HG02610 (cell line): ENCODE results near the gene GDF9.

Source experiments
- ATAC-seq: cut with Tn5 transposase; IDR thresholded peaks from one replicate; pipeline ENCODE4 v1.9.1; 2021; ENCODE audit warnings: mild to moderate bottlenecking, moderate library complexity; ENCODE audit not compliant: unreplicated experiment

GDF9 gene

DNA sequence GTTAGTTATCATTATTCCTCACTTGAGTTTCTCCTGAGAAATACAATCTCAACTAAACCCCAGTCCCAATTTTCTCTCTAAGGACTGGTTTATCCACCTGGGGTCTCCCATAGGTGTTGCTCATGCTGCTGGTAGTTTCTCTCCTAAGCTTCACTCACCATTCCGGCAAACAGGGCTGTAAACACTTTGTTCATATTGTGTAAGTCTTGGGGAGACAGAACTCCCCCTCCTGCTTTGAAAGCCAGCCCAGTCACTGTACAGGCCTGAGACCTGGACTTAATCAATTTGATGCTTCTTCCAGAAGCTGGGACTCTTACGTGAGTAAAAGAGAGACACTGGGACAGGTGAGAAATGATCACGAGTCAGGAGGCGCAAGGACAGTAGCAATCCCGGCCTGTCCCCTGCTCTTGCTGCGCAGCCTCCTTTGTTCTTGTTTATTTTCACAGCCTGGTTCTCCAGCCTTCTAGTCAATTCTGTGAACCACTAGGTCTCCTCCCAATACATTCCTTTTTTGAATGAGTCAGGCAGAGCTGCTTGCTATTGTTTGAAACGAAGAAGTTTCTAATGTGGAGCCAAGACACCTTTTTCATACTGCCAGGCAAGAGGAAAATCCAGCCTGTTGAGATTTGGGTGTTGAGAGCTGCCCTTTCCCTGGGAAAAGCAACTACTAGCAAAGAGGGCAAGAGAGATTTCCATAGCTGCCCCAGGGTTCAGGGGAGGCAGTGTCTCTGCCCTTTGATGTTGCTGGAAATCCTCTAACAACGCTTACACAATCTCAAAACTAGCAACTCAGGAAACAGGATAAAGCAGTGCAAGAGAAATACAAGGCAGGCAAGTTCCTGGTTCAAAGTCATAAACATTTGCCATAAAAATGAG lies 26.6 kb downstream of the GDF9 start:
- no peak for ATAC-seq

DNA sequence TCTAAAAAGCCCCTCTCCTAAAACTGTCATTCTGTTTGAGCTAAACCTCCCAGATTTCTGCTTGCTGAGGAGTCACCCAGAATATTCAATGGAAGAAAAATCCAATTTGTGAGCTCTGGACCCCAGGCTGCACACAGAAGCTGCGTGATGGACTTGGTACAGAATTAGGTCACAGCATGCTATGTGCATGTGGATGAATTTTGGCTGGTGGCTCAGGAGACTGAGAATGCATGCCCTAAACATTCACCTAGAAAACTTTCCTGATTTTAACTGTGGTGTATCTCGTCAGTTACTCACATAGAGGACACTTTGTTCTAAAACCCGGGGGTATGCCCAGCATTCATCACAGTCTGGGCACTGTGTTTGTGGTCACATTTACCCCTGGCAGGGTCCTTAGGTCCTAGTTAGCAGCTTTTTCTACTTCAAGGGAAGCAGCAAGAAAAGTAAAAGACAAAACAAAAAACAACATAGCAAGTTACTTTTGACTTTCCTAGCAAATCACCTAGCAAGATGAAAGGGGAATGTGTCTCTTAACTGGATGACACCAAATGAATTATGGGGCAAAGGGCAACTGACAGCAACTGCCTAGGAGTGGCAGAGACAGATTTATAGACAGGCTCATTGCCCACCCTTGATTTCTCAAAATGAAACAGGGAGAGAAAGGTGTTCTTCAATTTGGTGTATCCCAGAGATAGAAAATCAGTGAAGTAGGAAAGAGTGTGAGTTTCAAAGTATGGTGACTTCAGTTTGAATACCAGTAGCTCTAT lies 27.6 kb downstream of the GDF9 start:
- ATAC-seq: no peak

DNA sequence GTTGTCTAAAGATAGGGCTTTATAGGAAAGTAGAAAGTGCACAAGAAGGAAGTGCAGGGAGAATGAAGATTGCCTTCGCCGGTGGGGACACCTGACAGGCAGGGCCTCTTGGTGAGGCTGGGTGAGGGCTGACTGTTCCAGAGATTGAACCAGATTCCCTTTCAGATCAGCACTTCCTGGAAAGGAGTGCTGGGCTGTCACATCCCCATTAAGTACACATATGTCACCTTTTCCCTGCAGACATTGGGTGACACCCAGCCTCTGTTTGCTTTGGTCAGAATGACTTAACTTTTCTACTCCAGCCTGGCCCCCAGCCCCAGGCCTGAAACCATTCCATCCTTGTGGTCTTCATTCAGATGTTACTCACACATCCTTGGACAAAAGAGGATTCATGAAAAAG lies 28.4 kb downstream of the GDF9 start:
- no peak for ATAC-seq

GRCh38 chr5:132836852-132837251 lies 29.4 kb downstream of the GDF9 start:
- no peak for ATAC-seq

DNA sequence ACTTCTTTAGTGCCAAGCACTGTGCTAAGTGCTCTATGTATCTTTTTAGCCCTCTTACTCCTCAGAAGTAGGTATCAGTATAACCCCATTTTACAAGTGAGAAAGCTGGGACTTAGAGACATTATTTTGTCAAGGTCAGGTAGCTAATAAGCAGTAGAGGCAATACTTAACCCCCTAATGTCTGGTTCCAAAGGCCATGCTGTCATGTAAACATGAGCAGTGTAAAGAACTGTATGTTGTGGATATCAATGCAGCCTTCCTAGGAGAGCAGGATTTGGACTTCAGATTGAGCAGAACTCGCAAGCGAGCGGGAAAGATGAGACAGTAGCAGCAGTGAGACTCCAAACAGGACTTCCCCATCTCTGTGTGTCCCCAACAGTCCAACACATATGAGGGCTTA lies 32.2 kb downstream of the GDF9 start:
- no peak for ATAC-seq

DNA sequence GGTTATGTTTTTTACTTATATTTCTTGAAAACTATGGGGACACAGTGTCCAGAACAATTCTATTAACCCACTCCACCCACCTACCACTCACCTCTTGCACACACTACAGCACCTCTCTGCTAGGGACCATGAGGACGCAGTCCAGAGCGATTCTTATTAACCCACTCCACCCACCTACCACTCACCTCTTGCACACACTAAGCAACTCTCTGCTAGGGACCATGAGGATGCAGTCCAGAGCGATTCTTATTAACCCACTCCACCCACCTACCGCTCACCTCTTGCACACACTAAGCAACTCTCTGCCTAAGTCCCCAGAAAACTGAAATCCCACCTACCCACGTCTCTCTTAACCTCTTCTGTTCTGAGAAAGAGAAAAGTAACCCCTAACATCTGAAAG lies 33.7 kb downstream of the GDF9 start:
- ATAC-seq: no peak

GRCh38 chr5:132831095-132831860 lies 35.0 kb downstream of the GDF9 start:
- no peak for ATAC-seq

DNA sequence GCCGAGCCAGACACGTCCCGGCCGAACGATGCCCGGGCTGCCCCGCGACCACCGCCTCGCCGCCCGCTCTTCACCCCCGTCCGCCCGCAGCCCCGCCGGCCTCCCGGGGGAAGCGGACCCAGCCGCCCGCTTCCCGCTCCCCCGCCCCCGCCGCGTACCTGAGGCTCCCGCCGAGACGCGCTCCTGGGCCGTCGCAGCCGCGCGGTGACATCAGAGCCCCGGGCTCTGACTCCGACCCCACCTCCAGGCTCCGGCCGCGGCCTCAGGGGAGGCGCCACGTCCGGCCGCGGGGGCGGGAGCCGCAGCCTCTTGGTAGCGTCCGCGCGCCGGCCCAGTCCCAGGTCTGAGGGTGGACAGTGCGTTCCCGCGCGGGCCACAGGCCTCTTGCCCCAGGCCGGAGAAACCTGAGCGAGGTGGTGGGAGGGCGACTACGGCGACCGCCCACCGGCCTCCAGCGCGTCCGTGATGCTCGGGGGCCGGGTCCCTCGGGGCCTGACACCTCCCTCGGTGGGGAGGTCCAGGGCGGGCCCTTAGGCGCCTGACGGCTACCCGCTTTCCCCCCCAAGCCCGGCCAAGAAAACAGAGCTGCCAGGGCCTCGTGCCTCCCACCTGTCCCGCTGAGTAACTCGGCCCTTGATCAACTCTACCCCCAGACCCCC lies 35.7 kb downstream of the GDF9 start, which contains the start of gene SHROOM1:
Gene SHROOM1, minus strand, starts transcription at position 212 of the 659 bp plus-strand sequence. CDS start 4,507 bp downstream, outside the sequence.
- peak; percentile 63 for ATAC-seq

DNA sequence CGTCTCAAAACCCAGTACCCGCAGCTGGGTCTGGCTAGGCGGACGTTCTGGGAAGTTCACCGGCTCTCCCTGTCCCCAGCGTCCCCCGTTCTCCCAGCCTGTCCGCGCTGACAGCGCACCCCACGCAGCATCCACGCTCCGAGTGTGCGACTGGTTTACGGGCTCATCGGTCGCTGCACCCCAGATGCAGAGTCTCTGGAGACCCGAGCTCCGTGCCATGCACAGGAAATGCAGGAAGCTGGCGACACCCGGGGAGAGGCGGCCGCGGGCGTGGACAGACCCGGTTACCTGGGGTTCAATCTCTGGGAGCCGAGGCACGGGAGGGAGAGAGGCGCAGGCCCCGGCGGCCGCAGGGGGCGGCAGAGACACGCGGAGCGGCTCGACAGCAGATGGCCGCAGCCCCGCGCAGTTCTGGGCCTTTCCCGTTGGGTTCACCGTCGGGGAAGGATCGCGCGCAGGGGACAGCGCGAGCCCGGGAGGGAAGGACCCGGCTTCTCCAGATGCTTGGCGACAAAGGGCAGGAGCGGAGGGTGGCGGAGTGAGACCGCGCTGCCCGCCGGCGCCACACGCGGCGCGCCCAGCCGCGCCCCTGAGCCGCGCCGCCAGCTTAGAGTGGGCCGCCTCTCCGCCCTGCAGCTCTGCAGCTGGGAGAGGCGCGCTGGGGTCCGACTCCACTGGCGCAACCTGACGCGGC lies 36.4 kb downstream of the GDF9 start:
- ATAC-seq: peak; percentile 70

DNA sequence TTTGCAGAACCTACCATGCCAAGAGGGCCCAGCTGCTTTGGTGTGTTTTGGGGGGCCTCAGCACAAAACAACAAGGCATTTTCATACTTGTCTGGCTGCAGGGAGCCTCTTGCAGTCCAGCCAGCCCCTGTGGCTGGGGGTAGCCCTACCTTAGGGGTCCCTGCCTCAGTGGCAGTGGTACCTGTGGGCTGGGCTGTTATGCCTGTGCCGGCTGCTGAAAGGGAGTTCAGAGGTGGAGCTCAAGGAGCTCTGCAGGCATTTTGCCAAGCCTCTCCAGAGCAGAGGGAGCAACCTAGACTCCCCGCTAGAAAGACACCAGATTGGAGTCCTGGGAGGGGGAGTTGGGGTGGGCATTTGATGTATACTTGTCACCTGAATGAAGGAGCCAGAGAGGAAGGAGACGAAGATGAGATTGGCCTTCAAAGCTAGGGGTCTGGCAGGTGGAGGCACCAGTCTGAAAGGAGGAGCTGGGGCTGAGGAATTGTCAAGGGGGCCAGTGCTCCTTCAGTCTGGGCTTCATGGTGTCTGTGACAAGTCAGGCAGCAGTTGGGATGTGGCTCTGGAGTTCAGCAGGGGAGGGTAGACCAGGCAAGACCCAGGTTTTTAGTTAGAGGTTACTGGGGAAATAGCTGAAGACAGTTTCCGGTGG lies 37.3 kb downstream of the GDF9 start:
- no peak for ATAC-seq

- ATAC-seq: no peak
Measured at GRCh38 chr5:132827943-132828673, 38.2 kb downstream of the GDF9 start.

- no peak for ATAC-seq
Measured at GRCh38 chr5:132826424-132827082, 39.7 kb downstream of the GDF9 start.

DNA sequence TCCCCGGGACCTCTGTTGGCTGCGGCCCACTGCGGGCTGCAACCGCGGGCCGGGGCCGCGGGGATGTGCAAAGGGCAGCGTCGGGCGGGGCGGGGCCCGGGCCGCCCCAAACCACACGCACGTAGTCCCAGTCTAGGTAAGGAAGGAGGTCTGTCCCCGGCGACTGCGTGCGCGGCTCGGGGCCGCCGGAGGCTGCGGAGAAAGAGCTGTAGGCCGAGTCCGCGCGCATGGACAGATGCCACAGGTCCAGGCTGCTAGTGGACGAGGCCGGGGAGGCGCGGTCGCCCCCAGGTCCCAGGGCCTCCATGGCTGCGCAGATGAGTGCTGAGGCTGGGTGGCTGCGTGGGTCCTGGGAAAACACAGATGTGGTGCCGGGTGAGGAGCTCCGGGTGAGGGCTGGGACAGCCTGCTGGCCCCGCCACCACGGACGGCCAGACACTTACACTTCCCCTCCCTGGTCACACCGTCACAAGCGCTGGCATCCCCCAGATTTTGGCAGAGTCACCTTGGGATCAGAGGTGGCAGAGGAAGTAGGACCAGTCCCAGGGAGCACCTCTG lies 40.4 kb downstream of the GDF9 start:
- no peak for ATAC-seq

DNA sequence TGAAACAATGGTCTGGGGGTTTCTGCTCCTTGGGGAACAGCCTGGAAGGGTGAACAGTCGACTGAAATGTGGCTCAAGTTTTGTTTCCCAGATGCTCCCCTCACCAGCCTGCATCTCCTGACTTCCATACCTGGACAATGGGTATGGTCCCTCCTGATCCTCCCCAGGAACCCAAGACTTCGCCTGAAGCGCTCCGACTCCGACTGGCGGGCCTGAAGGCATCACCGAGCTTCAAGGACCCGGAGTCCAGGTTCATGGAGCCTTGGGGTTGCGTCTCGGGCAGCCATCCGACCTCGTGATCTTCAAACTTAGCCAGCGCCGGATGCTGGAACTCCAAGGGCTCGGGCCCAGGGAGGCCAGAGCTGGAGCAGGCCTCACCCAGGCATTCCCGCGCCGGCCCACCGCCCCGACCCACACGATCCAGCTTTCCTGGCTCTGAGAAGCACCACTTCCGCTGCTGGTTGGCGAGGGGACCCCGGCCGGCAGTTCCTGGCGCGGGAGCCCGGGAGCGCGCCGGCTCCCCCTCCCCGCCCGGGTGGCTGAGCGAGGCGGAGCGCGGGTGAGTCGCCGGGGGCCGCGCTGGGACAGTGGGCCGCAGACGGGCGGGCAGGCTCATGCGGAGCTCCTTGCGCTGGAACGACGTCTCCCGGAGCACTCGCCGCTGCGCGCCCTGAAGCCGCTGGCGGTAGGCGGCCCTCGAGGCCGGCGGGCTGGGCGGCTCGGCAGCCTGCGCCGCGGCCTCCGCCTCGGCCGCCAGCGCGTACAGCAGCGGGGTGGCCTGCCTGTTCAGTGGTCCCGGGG lies 41.0 kb downstream of the GDF9 start:
- no peak for ATAC-seq

GRCh38 chr5:132824426-132824825 lies 41.8 kb downstream of the GDF9 start:
- ATAC-seq: no peak

DNA sequence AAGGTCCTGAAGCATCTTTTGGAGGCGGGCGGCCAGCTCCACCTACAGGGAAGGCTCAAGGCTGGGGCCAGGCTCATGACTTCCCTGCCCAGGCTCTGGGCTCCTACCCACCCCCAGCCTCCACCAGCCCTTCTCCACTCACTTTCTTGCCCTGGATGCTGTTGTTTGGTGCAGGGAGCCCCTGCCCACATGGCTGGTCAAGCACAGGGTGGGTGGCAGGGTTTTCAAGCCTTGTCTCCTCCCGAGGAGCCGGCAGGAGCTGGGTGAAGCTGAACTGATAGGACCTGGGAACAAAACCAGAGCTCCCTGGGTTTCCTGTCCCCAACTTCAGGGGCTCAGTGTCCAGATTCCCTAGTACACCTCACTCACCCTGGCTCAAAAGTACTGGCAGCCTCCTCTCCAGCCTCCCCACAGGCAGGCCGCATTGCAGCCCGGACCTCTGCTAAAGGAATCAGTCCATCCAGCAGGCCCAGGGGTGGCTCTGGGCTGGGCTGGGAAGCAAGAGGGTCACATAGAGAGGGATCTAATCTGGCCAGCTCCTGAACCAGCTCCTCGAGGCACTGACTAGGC lies 42.7 kb downstream of the GDF9 start:
- no peak for ATAC-seq
